Liver (tissue), 3 donors: ENCODE data around the gene CARD9.

Experiments used
- JUND ChIP-seq, 2 donors: IDR thresholded peaks; 2 replicates each; pipeline ENCODE4 v1.6.1; 2016; ENCODE audit warnings: antibody characterized with exemption in 2 of 2
- TF ChIP-seq, protein P1 (sequence below): fragments of 150-350 bp; IDR thresholded peaks from 2 replicates; pipeline ENCODE4 v1.5.1; 2017; ENCODE audit warnings: improper control_type of control experiment, low read depth, low read length; ENCODE audit not compliant: missing input control
- donor health status: healthy.
- donor health status: healthy.

DNA sequence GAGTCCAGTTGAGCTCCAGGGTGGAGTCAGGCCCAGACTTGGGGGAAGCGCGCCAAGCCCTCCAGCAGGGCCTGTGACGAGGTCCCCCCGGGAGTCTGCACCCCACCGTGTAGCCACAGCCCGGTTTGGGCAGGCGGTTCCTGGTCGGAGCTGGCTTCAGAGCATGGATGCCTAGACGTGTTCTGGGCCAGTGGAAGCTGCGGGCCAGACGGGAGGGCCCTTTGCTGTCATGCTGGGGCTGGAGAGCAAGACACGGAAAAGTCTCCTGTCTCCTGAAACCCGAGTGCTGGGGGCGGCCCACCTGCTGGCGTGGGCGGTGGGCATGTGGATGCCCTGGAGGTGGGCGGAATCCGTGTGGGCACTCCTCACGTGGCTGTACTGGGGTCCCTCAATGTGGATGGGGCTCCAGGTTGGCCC, 44.2 kb downstream of the CARD9 start:
- TF ChIP-seq, protein P1, sequence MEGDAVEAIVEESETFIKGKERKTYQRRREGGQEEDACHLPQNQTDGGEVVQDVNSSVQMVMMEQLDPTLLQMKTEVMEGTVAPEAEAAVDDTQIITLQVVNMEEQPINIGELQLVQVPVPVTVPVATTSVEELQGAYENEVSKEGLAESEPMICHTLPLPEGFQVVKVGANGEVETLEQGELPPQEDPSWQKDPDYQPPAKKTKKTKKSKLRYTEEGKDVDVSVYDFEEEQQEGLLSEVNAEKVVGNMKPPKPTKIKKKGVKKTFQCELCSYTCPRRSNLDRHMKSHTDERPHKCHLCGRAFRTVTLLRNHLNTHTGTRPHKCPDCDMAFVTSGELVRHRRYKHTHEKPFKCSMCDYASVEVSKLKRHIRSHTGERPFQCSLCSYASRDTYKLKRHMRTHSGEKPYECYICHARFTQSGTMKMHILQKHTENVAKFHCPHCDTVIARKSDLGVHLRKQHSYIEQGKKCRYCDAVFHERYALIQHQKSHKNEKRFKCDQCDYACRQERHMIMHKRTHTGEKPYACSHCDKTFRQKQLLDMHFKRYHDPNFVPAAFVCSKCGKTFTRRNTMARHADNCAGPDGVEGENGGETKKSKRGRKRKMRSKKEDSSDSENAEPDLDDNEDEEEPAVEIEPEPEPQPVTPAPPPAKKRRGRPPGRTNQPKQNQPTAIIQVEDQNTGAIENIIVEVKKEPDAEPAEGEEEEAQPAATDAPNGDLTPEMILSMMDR = no peak
- TF ChIP-seq JUND (IDR thresholded peaks at IDR 0.05) = no peak
